HG02610 (cell line): ENCODE results near the gene KLF16.
A peak's percentile ranks its signal among the peaks of the same experiment; 100 is the strongest.

Experiments
- ATAC-seq: cut with Tn5 transposase; IDR thresholded peaks from one replicate; pipeline ENCODE4 v1.9.1; 2021; ENCODE audit warnings: mild to moderate bottlenecking, moderate library complexity; ENCODE audit not compliant: unreplicated experiment

KLF16 gene

GRCh38 chr19:1811942-1812425, 51.4 kb downstream of the KLF16 start, which contains the start of gene ATP8B3:
Gene ATP8B3, minus strand, starts transcription at chr19:1812276. Its CDS starts 540 bp downstream, at chr19:1811736.
- peak; percentile 15 for ATAC-seq

DNA sequence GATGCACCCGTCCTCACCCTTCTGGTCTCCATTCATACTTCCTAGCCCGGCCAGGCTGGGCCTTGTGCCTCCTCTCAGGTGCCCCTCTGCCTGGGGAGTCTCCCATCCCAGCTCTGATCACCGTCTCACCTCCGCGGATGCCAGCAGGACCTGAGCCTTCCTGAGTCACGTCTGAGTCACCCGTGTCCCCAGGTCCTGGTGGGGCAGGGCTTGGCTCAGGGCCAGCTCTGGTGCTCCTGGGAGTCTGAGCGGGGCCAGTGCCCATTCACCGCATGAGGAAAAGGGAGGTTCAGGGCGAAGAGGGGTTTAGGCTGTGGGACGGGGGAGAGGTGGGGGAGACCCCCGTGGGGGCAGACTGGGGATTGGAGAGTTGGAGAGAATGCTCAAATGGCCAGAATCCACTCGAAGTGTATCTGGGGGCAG, 51.9 kb downstream of the KLF16 start:
- no peak for ATAC-seq

DNA sequence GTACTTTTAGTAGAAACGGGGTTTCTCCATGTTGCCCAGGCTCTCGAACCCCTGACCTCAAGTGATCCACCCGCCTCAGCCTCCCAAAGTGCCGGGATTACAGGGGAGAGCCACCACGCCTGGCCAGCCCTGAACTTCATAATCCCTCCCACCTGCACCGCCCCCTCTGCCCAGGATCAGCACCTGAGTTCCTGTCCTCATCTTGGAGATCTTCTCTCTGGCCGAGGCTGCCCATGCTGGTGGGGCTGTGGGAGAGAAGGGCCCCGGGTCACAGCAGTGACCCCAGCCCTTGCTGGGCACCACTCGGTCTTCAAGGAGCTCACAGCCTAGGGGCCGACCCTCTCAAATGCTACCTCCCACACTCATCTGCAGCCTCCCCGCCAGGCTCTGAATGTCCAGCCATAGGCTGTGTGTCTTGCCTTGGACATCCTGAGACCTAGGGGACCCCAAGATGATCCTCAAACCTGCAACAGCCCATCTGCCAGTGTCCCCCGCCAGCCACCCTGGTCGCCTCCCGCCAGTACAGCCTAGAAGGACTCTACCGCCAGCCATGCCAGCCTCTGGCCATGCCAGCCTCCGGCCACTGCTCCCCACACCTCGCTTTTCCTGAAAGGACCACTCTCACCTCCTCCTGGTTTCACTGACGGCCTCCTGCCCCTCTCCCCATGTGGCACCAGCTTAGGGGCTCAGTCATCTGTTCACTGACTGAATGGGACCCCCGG, 52.8 kb downstream of the KLF16 start:
- no peak for ATAC-seq

DNA sequence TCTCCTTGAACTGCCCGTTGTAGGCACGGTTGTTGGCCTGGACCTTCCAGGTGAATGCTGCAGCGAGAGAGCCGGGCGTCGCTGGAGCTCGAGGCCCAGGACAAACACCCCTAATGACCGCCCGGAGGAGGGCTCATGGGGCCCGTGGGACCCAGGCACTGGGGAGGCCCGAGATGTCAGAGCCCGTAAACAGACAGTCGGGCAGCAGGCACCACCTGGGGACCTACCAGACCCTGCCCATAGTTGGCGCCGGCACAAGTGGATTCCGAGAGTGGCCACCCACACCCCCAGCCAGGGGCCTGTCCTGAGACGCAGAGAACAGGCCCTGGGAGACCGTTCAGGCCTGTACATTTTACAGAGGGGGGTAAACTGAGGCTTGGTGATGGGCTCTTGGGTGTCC, 53.7 kb downstream of the KLF16 start:
- no peak for ATAC-seq

DNA sequence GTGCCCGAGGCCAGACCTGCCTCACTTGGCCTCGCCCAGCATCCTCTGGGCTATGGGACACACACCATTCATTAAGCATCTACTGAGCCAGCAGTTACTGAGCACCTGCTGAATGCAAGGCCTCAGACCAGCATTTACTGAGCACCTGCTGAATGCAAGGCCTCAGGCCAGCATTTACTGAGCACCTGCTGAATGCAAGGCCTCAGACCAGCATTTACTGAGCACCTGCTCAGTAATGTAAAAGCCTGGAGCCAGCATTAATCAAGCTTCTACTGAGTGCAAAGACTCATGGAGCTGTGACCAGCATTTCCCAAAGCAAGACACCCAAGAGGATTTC, 55.0 kb downstream of the KLF16 start:
- no peak for ATAC-seq

GRCh38 chr19:1807695-1808394, 55.5 kb downstream of the KLF16 start:
- no peak for ATAC-seq

- no peak for ATAC-seq
Measured at GRCh38 chr19:1807030-1807694, 56.2 kb downstream of the KLF16 start.

DNA sequence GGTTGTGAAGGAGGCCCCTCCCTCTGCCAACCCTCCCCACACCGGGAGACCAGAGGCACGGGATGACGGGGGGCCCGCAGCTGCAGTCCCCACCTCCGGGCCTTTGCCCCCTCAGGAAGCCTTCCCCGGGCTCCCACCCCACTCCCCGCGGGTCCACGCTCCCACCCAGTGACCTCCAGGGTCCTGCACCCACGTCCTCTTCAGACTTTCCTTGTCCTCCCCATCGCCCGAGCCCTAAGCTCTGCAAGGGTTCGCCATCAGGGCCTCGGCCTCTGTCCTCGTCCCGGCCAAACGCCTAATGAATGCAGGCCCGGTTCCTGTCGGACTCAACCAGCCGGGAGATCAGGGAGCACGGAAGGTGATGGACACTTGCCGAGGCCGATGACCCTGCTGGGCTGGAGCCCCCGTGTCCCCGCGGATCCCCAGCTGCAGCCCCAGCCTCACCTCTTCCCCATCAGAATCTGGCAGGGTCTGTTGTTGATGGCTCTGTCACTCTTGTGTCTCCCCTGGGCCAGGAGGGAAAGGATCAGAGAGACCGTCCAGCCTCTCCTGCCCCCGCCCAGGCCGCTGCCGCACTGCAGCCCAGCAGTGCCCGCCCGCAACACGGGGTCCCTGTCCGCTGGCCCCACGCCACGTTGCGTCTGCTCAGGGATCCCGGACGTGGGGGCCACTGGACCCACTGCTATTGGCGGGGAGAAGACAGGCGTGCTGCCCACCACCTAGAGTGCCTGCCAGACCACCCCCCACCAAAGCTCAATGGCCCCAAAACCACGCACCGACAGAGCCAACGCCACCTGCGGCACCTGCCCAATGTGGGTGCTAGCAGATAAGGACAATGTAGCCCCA, 57.0 kb downstream of the KLF16 start:
- ATAC-seq: no peak

GRCh38 chr19:1805401-1806183, 57.8 kb downstream of the KLF16 start:
- no peak for ATAC-seq

- no peak for ATAC-seq
Measured at GRCh38 chr19:1804858-1805257, 58.5 kb downstream of the KLF16 start.
